GM12878 (cell line): ENCODE results near the gene TRABD2B. TPM values are rescaled to one million over a fixed set of nuclear protein-coding genes. Genes with fewer than 3 reads are reported as not detected.

Experiments used
- ATAC-seq: fragments of 200-7000 bp; cut with Tn5 transposase; 3 replicates; pipeline ENCODE4 v1.9.1; 2020; ENCODE audit warnings: mild to moderate bottlenecking, moderate library complexity
- Bru-seq: library from RNA; stranded (reverse); fragments of 400-500 nt; gene quantifications from one replicate; lab custom pipeline; 2021; lab: Mats Ljungman, UMichigan
- BruChase-seq, 2 experiments: library from RNA; stranded (reverse); fragments of 400-500 nt; gene quantifications; one replicate each; lab custom pipeline; 2021; lab: Mats Ljungman, UMichigan
- BruUV-seq: library from RNA; stranded (reverse); fragments of 400-500 nt; replicated peaks from 2 replicates; lab custom pipeline; 2021; lab: Mats Ljungman, UMichigan
- CTCF ChIA-PET: fragments of 300-600 bp; sonication (Branson Sonifier 250); formaldehyde crosslinking; extraction: SDS; loops from one replicate; lab custom pipeline; 2021; ENCODE audit warnings: inconsistent platforms; lab: Yijun Ruan, JAX
- POLR2A ChIA-PET: fragments of 350-600 bp; formaldehyde crosslinking; extraction: SDS; loops from one replicate; lab custom pipeline; 2021; ENCODE audit warnings: inconsistent platforms; lab: Charles Lee
- RAD21 ChIA-PET: fragments of 300-600 bp; sonication (Branson Sonifier 250); formaldehyde crosslinking; loops from one replicate; lab custom pipeline; 2023; ENCODE audit warnings: antibody characterized with exemption; ENCODE audit not compliant: unreplicated experiment; lab: Charles Lee
- SMC1A ChIA-PET: fragments of 300-600 bp; sonication (Branson Sonifier 250); formaldehyde crosslinking; loops from one replicate; lab custom pipeline; 2023; ENCODE audit not compliant: unreplicated experiment, uncharacterized antibody; lab: Charles Lee
- DNase-seq: peaks from one replicate; pipeline ENCODE4 v3.0.0-alpha.2; 2011; ENCODE audit warnings: low read depth, low spot score
- FAIRE-seq: peaks from 3 replicates; lab custom pipeline; 2011; peaks lifted over from hg19 to GRCh38; lab: Jason Lieb, UNC
- H2AFZ ChIP-seq: 2 replicates; pipeline ENCODE4 v1.6.0; 2011; ENCODE audit warnings: low read depth, low read length, control low read depth; ENCODE audit not compliant: control insufficient read depth
- H3K27ac ChIP-seq: 2 replicates; pipeline ENCODE4 v1.5.1; 2011; ENCODE audit warnings: control low read depth; ENCODE audit not compliant: control insufficient read depth, insufficient read depth
- H3K27me3 ChIP-seq, 2 experiments: replicated peaks in 1 of 2; 2 replicates each; pipeline versions ENCODE4 v1.6.0 to v1.6.1; 2011; ENCODE audit warnings: low read length in 1 of 2; ENCODE audit not compliant: control insufficient read depth in 2 of 2, insufficient read depth in 2 of 2
- H3K36me3 ChIP-seq, 2 experiments: 2 replicates each; pipeline ENCODE4 v1.5.1; 2011; ENCODE audit warnings: low read length in 1 of 2; ENCODE audit not compliant: control insufficient read depth in 2 of 2, insufficient read depth in 2 of 2
- H3K4me1 ChIP-seq: 2 replicates; pipeline ENCODE4 v1.6.1; 2011; ENCODE audit warnings: mild to moderate bottlenecking, low read length, moderate library complexity, mixed read lengths; ENCODE audit not compliant: control insufficient read depth, insufficient read depth
- H3K4me2 ChIP-seq: 2 replicates; pipeline ENCODE4 v1.6.0; 2011; ENCODE audit warnings: control low read depth; ENCODE audit not compliant: control insufficient read depth, insufficient read depth
- H3K4me3 ChIP-seq: fragments of 200-600 bp; sonication (generic); 2 replicates; pipeline ENCODE4 v1.5.1; 2016
- H3K79me2 ChIP-seq: 2 replicates; pipeline ENCODE4 v1.6.0; 2011; ENCODE audit warnings: low read length; ENCODE audit not compliant: control insufficient read depth, insufficient read depth
- H3K9ac ChIP-seq: 2 replicates; pipeline ENCODE4 v1.8.0; 2011; ENCODE audit warnings: low read length, control low read depth, mixed read lengths; ENCODE audit not compliant: control insufficient read depth, insufficient read depth
- H3K9me3 ChIP-seq: replicated peaks from 3 replicates; pipeline ENCODE4 v1.5.1; 2011; ENCODE audit warnings: mild to moderate bottlenecking, low read length; ENCODE audit not compliant: control insufficient read depth, insufficient read depth
- H4K20me1 ChIP-seq: 2 replicates; pipeline ENCODE4 v1.6.0; 2011; ENCODE audit not compliant: control insufficient read depth, insufficient read depth
- CTCF ChIP-seq, 3 experiments: IDR thresholded peaks in 2 of 3; conservative IDR thresholded peaks in 1 of 3; 2 replicates each; pipeline ENCODE4 v1.5.1; 2011; ENCODE audit warnings: low read depth in 3 of 3, low read length in 3 of 3, mild to moderate bottlenecking in 3 of 3, control low read depth in 2 of 3, moderate library complexity in 2 of 3, inconsistent platforms in 1 of 3, mixed read lengths in 1 of 3; ENCODE audit not compliant: control insufficient read depth in 2 of 3, insufficient read depth in 1 of 3; ENCODE audit errors: extremely low read depth in 1 of 3
- IKZF2 ChIP-seq, 2 experiments: fragments of 450-650 bp; IDR thresholded peaks; 2 replicates each; pipeline ENCODE4 v1.6.1; 2017; ENCODE audit warnings: mild to moderate bottlenecking in 2 of 2, moderate library complexity in 2 of 2
- KDM1A ChIP-seq: fragments of 200-600 bp; sonication (generic); IDR thresholded peaks from 2 replicates; pipeline ENCODE4 v1.6.1; 2016; ENCODE audit warnings: borderline replicate concordance
- MXI1 ChIP-seq: fragments of 150-350 bp; IDR thresholded peaks from 2 replicates; pipeline ENCODE4 v1.6.1; 2011; ENCODE audit warnings: low read depth, mild to moderate bottlenecking, inconsistent platforms, low read length, improper control_type of control experiment
- RAD21 ChIP-seq: IDR thresholded peaks from 2 replicates; pipeline ENCODE4 v1.6.1; 2011; ENCODE audit warnings: mild to moderate bottlenecking, low read depth, low read length, moderate library complexity; ENCODE audit not compliant: insufficient read depth
- SMC3 ChIP-seq: IDR thresholded peaks from 2 replicates; pipeline ENCODE4 v1.6.1; 2011; ENCODE audit warnings: low read length, improper control_type of control experiment, borderline replicate concordance
- YY1 ChIP-seq: IDR thresholded peaks from 2 replicates; pipeline ENCODE4 v1.6.1; 2011; ENCODE audit warnings: low read depth, mild to moderate bottlenecking, low read length
- WGBS: methylation state at CpG from one replicate; pipeline ENCODE4 v1.1.6; 2016; ENCODE audit warnings: low lambda C conversion rate; ENCODE audit not compliant: insufficient replicate concordance, insufficient coverage; ENCODE audit errors: missing lambda C conversion rate; 5-methylcytosine and 5-hydroxymethylcytosine counted together
- in situ Hi-C: fragments of 300-500 bp; cut with MboI; formaldehyde crosslinking; loops from 9 replicates; pipeline ENCODE4 v1.14.3; 2018; ENCODE audit warnings: mixed read lengths
- intact Hi-C: fragments of 100-400 bp; cut with micrococcal nuclease; formaldehyde crosslinking; loops from one replicate; pipeline ENCODE4 v1.14.2; 2022; ENCODE audit not compliant: unreplicated experiment
- long read RNA-seq, 2 experiments: library from polyadenylated mRNA; unstranded; transcript quantifications; one replicate each; pipeline ENCODE4 v2.0.0, GENCODE V29; 2019 to 2020
- polyA minus RNA-seq, 3 experiments: library from RNA; depleted of rRNA, polyadenylated mRNA; stranded (reverse); fragments of >200 nt; gene quantifications; 2 replicates each; pipeline ENCODE4 v1.2.3, GENCODE V29; 2011
- polyA plus RNA-seq, 11 experiments: library from polyadenylated mRNA; depleted of rRNA in 4 of 11; unstranded in 6 of 11; stranded (reverse) in 5 of 11; fragments of >200 nt; fragmentation: Nextera tagmentation in 4 of 11; fragmentation: Illumina TruSeq in 1 of 11; extraction: Ambion mirVana in 4 of 11; extraction: Trizol in 1 of 11; gene quantifications; 1 replicate in 1 of 11; 2 replicates in 10 of 11; pipeline versions ENCODE4 v1.2.1 to v1.2.3, GENCODE V29; 2011 to 2016; ENCODE audit warnings: inconsistent platforms in 2 of 11, missing spikeins in 2 of 11, low read depth in 1 of 11
- total RNA-seq, 4 experiments: library from RNA; depleted of rRNA in 3 of 4; stranded (reverse); fragments of >200 nt in 3 of 4; fragmentation: Illumina TruSeq in 1 of 4; extraction: Trizol in 1 of 4; gene quantifications; 2 replicates each; pipeline versions ENCODE4 v1.2.1 to v1.2.3, GENCODE V29; 2013 to 2021

The TRABD2B gene
- not detected in 2 replicates for total RNA-seq (2013; cell fraction: nucleolus; rRNA removed)
- total RNA-seq (2014; rRNA removed) (not detected in 2 replicates), total RNA-seq (2014; rRNA removed; fragmentation: Illumina TruSeq; extraction: Trizol) (not detected in 2 replicates), total RNA-seq (2021) (not detected in 2 replicates), polyA plus RNA-seq (2011; rRNA removed) (not detected in 2 replicates), polyA plus RNA-seq (2014; fragmentation: Illumina TruSeq; extraction: Trizol) (not detected in 2 replicates), polyA plus RNA-seq (2014; fragmentation: Nextera tagmentation; extraction: Ambion mirVana) (not detected), polyA plus RNA-seq (2014; rRNA removed) (not detected in 2 replicates), polyA plus RNA-seq (2016; fragmentation: Nextera tagmentation; extraction: Ambion mirVana) (not detected), polyA minus RNA-seq (2011; rRNA and poly(A)+ RNA removed) (not detected in 2 replicates), Bru-seq, nascent RNA (percentile 1 among the genes with signal in this experiment), BruChase-seq, experiment 1, labeled RNA remaining after a 6-hour chase (percentile 0 among the genes with signal in this experiment), BruChase-seq, experiment 2, labeled RNA remaining after a 2-hour chase (percentile 0 among the genes with signal in this experiment)
- polyA plus RNA-seq (2011; ENCODE audit: low read depth): not detected
- not detected in 2 replicates for polyA plus RNA-seq (2011; cell fraction: cytosol; rRNA removed)
- not detected in 2 replicates for polyA plus RNA-seq (2011; cell fraction: nucleus; rRNA removed)
- polyA plus RNA-seq (2012): not detected in 2 replicates
- polyA minus RNA-seq (2011; cell fraction: cytosol; rRNA and poly(A)+ RNA removed): not detected in 2 replicates
- not detected in 2 replicates for polyA minus RNA-seq (2011; cell fraction: nucleus; rRNA and poly(A)+ RNA removed)
- long read RNA-seq, experiment 1: 0 reads
- long read RNA-seq, experiment 2, partial matches to known transcripts: 0 of 1 reads
- long read RNA-seq, experiment 2, other reads (novel, unspliced or antisense): 1 of 1 reads

GRCh38 chr1:47997289-47998200, at the start of gene TRABD2B:
Gene TRABD2B, minus strand, starts transcription at chr1:47997385.
- Histone ChIP-seq H3K9ac (no peak within 1 kb of the TSS), H3K4me3 (no peak within 1 kb of the TSS), H3K79me2 (no peaks in the 10 kb centered on the region), H3K4me1 (no peaks in the 10 kb centered on the region), H2AFZ (no peak within 1 kb of the TSS), H4K20me1 (no peaks in the 10 kb centered on the region), H3K9me3 (no peaks in the 10 kb centered on the region), H3K4me2 (no peak within 1 kb of the TSS), H3K27ac (no peak within 1 kb of the TSS), H3K36me3 (no peaks in the 10 kb centered on the region), H3K27me3 (peaks cover 0 to 7% of the 10 kb centered on the region in 2 experiments; a peak in 3 of 4 replicates)
- BruUV-seq: no TSS peak
- ChIA-PET POLR2A (no interaction called here), RAD21 (interaction anchor here (0.7 to 1.4 kb wide), 3 partner anchors 11 to 65 kb away, joined by 3 read pairs; no protein-coding TSS in a partner anchor), SMC1A (interaction anchor here (0.6 to 2.8 kb wide), 2 partner anchors 10 to 63 kb away, joined by 3 to 13 read pairs; no protein-coding TSS in a partner anchor), CTCF (interaction anchor here (0.8 to 4.1 kb wide), 11 partner anchors 11 to 238 kb away, joined by 3 to 38 read pairs (median 4); no protein-coding TSS in a partner anchor)
- 16% methylated on average over 22 of the region's 86 CpGs for WGBS
- FAIRE-seq (no peak), ATAC-seq (peak; percentile 95), DNase-seq (no peak)
- in situ Hi-C loops (no loop called here), intact Hi-C loops (loop anchor here (1.0 to 5.0 kb wide), 2 partner anchors 64 to 205 kb away; no protein-coding TSS in a partner anchor)
- TF ChIP-seq RAD21 (peak; percentile 59), KDM1A (no peak), IKZF2 (IDR thresholded peaks at IDR 0.05) (no peak), MXI1 (no peak), CTCF (IDR thresholded peaks at IDR 0.05 in 2 of 3, conservative IDR thresholded peaks at IDR 0.05 in 1 of 3; ENCODE audit: control insufficient read depth in 2 of 3, extremely low read depth in 1 of 3, insufficient read depth in 1 of 3, low read depth in 3 of 3, low read length in 3 of 3) (peak; percentile 75 to 93 (median 79)), SMC3 (peak; percentile 51), YY1 (peak; percentile 51; the same call in 1 of the 2 replicates)
